HCT116 (cell line): Measurements from ENCODE around the gene ZNF593. TPM values are rescaled to one million over a fixed set of nuclear protein-coding genes. Genes with fewer than 3 reads are reported as not detected.

Source experiments
- ATAC-seq: fragments of 200-7000 bp; cut with Tn5 transposase; 2 replicates; pipeline ENCODE4 v1.9.1; 2020; ENCODE audit warnings: mild to moderate bottlenecking, moderate library complexity
- BruUV-seq: library from RNA; stranded (reverse); fragments of 400-500 nt; replicated peaks from 2 replicates; lab custom pipeline; 2021; lab: Mats Ljungman, UMichigan
- CTCF ChIA-PET: fragments of 300-600 bp; sonication (Branson Sonifier 250); formaldehyde crosslinking; loops from one replicate; lab custom pipeline; 2021; ENCODE audit warnings: antibody characterized with exemption; lab: Charles Lee
- POLR2A ChIA-PET: fragments of 300-600, 350-600 bp; sonication (Branson Sonifier 250); formaldehyde crosslinking; loops from one replicate; lab custom pipeline; 2021; ENCODE audit warnings: antibody characterized with exemption; lab: Charles Lee
- RAD21 ChIA-PET, 2 experiments: fragments of 300-600 bp; sonication (Branson Sonifier 250); formaldehyde crosslinking; loops; one replicate each; lab custom pipeline; 2023; ENCODE audit warnings: low total read pairs in 2 of 2; ENCODE audit not compliant: uncharacterized antibody in 2 of 2, unreplicated experiment in 2 of 2, low non-redundant PET in 1 of 2; lab: Charles Lee
- DNase-seq: peaks from one replicate; pipeline ENCODE4 v3.0.0-alpha.2; 2010; ENCODE audit warnings: low read depth, low spot score
- H2AFZ ChIP-seq: fragments of 200-600 bp; shearing (Covaris generic), sonication (generic); 2 replicates; pipeline ENCODE4 v1.6.1; 2017; ENCODE audit warnings: low read depth, mixed run types, mixed read lengths, antibody characterized with exemption, low read length; ENCODE audit not compliant: poor library complexity, severe bottlenecking
- H3K27ac ChIP-seq: 2 replicates; pipeline ENCODE4 v1.5.1; 2012; ENCODE audit warnings: low read depth, low read length
- H3K27me3 ChIP-seq: fragments of 200-600 bp; sonication (generic); 2 replicates; pipeline ENCODE4 v1.6.1; 2016; ENCODE audit warnings: mixed run types, low read length, mixed read lengths; ENCODE audit not compliant: insufficient read depth
- H3K36me3 ChIP-seq, 2 experiments: fragments of 200-500 bp in 1 of 2; fragments of 200-600 bp in 1 of 2; sonication (Bioruptor generic) in 1 of 2; sonication (generic) in 1 of 2; 2 replicates each; pipeline versions ENCODE4 v1.5.1 to v1.6.1; 2014 to 2016; ENCODE audit warnings: low read length in 2 of 2, inconsistent platforms in 1 of 2, mixed read lengths in 1 of 2, mixed run types in 1 of 2; ENCODE audit not compliant: insufficient read depth in 2 of 2, control insufficient read depth in 1 of 2
- H3K4me1 ChIP-seq, 2 experiments: fragments of 200-600 bp in 1 of 2; sonication (generic) in 1 of 2; 2 replicates each; pipeline versions ENCODE4 v1.5.1 to v1.6.1; 2012 to 2017; ENCODE audit warnings: low read length in 2 of 2, inconsistent platforms in 1 of 2, mild to moderate bottlenecking in 1 of 2, mixed read lengths in 1 of 2, mixed run types in 1 of 2, moderate library complexity in 1 of 2; ENCODE audit not compliant: insufficient read depth in 2 of 2, control insufficient read depth in 1 of 2
- H3K4me2 ChIP-seq: fragments of 200-600 bp; sonication (generic); 2 replicates; pipeline ENCODE4 v1.6.1; 2017; ENCODE audit warnings: mixed run types, low read length, mixed read lengths
- H3K4me3 ChIP-seq, 2 experiments: fragments of 200-600 bp in 1 of 2; sonication (generic) in 1 of 2; replicated peaks in 1 of 2; 2 replicates each; pipeline ENCODE4 v1.5.1; 2011 to 2016; ENCODE audit warnings: low read length in 2 of 2, control low read depth in 1 of 2, low read depth in 1 of 2, mild to moderate bottlenecking in 1 of 2, mixed read lengths in 1 of 2, mixed run types in 1 of 2
- H3K79me2 ChIP-seq: fragments of 200-600 bp; sonication (generic); 2 replicates; pipeline ENCODE4 v1.6.1; 2017; ENCODE audit warnings: mild to moderate bottlenecking, mixed run types, low read length, moderate library complexity, mixed read lengths; ENCODE audit not compliant: insufficient read depth
- H3K9ac ChIP-seq: fragments of 200-600 bp; sonication (generic); 2 replicates; pipeline ENCODE4 v1.6.1; 2016; ENCODE audit warnings: low read length, mixed read lengths
- H3K9me2 ChIP-seq: fragments of 200-600 bp; sonication (generic), shearing (Covaris generic); 2 replicates; pipeline ENCODE4 v1.6.1; 2017; ENCODE audit warnings: mixed run types, mild to moderate bottlenecking, moderate library complexity; ENCODE audit not compliant: insufficient read depth
- H3K9me3 ChIP-seq, 2 experiments: fragments of 200-500 bp in 1 of 2; fragments of 200-600 bp in 1 of 2; sonication (Bioruptor generic) in 1 of 2; sonication (generic) in 1 of 2; 2 replicates each; pipeline ENCODE4 v1.6.1; 2014 to 2017; ENCODE audit warnings: low read length in 2 of 2, mixed read lengths in 2 of 2, inconsistent platforms in 1 of 2, low read depth in 1 of 2, mild to moderate bottlenecking in 1 of 2, mixed run types in 1 of 2, moderate library complexity in 1 of 2; ENCODE audit not compliant: control insufficient read depth in 1 of 2, insufficient read depth in 1 of 2
- H4K20me1 ChIP-seq: fragments of 200-600 bp; sonication (generic), shearing (Covaris generic); 2 replicates; pipeline ENCODE4 v1.6.1; 2017; ENCODE audit warnings: mixed run types, mild to moderate bottlenecking, moderate library complexity; ENCODE audit not compliant: insufficient read depth
- CBX3 ChIP-seq: IDR thresholded peaks from 2 replicates; pipeline ENCODE4 v1.6.1; 2012; ENCODE audit warnings: low read depth
- CEBPB ChIP-seq: IDR thresholded peaks from 2 replicates; pipeline ENCODE4 v1.6.1; 2012; ENCODE audit warnings: low read depth
- EGR1 ChIP-seq: IDR thresholded peaks from 2 replicates; pipeline ENCODE4 v1.6.1; 2012; ENCODE audit warnings: low read depth
- ELF1 ChIP-seq: IDR thresholded peaks from 2 replicates; pipeline ENCODE4 v1.6.1; 2012; ENCODE audit warnings: low read depth, borderline replicate concordance
- EZH2 ChIP-seq: fragments of 200-600 bp; sonication (generic); IDR thresholded peaks from 2 replicates; pipeline ENCODE4 v1.6.1; 2017; ENCODE audit warnings: antibody characterized with exemption, mixed run types
- EZH2phosphoT487 ChIP-seq: fragments of 200-600 bp; IDR thresholded peaks from 2 replicates; pipeline ENCODE4 v1.6.1; 2018; ENCODE audit warnings: antibody characterized with exemption, borderline replicate concordance
- JUND ChIP-seq: IDR thresholded peaks from 2 replicates; pipeline ENCODE4 v1.6.1; 2012
- MAX ChIP-seq: IDR thresholded peaks from 2 replicates; pipeline ENCODE4 v1.6.1; 2012
- POLR2A ChIP-seq: IDR thresholded peaks from 2 replicates; pipeline ENCODE4 v1.7.0; 2011; ENCODE audit warnings: borderline replicate concordance; ENCODE audit not compliant: insufficient read depth, insufficient read length; ENCODE audit errors: extremely low read depth
- POLR2AphosphoS5 ChIP-seq: IDR thresholded peaks from 2 replicates; pipeline ENCODE4 v1.6.1; 2011; ENCODE audit warnings: mild to moderate bottlenecking, low read depth, low read length, moderate library complexity
- RAD21 ChIP-seq: IDR thresholded peaks from 2 replicates; pipeline ENCODE4 v1.6.1; 2012; ENCODE audit warnings: low read depth, mild to moderate bottlenecking
- SIN3A ChIP-seq: IDR thresholded peaks from 2 replicates; pipeline ENCODE4 v1.6.1; 2012; ENCODE audit warnings: low read depth
- SP1 ChIP-seq: IDR thresholded peaks from 2 replicates; pipeline ENCODE4 v1.6.1; 2012; ENCODE audit warnings: low read depth
- SRF ChIP-seq: IDR thresholded peaks from 2 replicates; pipeline ENCODE4 v1.6.1; 2012; ENCODE audit warnings: low read depth
- TCF7L2 ChIP-seq: IDR thresholded peaks from 2 replicates; pipeline ENCODE4 v1.7.0; 2011; ENCODE audit warnings: borderline replicate concordance, inconsistent platforms; ENCODE audit not compliant: insufficient read depth, insufficient read length; ENCODE audit errors: extremely low read depth
- ZFX ChIP-seq: fragments of 450-650 bp; IDR thresholded peaks from 2 replicates; pipeline ENCODE4 v1.6.1; 2017
- intact Hi-C: fragments of 100-400 bp; cut with micrococcal nuclease; formaldehyde crosslinking; loops from 2 replicates; pipeline ENCODE4 v1.10.0; 2022
- total RNA-seq: library from RNA; stranded (reverse); gene quantifications from one replicate; pipeline ENCODE4 v1.2.1, GENCODE V29; 2021; ENCODE audit not compliant: unreplicated experiment
- TF ChIP-seq, protein P1 (sequence below), 3 experiments: fragments of 200-600 bp in 1 of 3; sonication (generic) in 1 of 3; IDR thresholded peaks in 2 of 3; conservative IDR thresholded peaks in 1 of 3; 2 replicates each; pipeline ENCODE4 v1.5.1; 2012 to 2017; ENCODE audit warnings: low read depth in 2 of 3, low read length in 2 of 3, antibody characterized with exemption in 1 of 3, borderline replicate concordance in 1 of 3, control low read depth in 1 of 3, mild to moderate bottlenecking in 1 of 3, mixed read lengths in 1 of 3, mixed run types in 1 of 3, moderate library complexity in 1 of 3; ENCODE audit not compliant: insufficient read depth in 1 of 3
- TF ChIP-seq, protein P2 (sequence below): IDR thresholded peaks from 2 replicates; pipeline ENCODE4 v1.6.1; 2012; ENCODE audit warnings: low read depth
- TF ChIP-seq, protein P3 (sequence below): IDR thresholded peaks from 2 replicates; pipeline ENCODE4 v1.6.1; 2011; ENCODE audit warnings: mild to moderate bottlenecking, low read length, moderate library complexity; ENCODE audit not compliant: insufficient replicate concordance; ENCODE audit errors: extremely low read depth

Gene ZNF593
- total RNA-seq, 1 experiment from 2014 or later, result 62.4 TPM

GRCh38 chr1:26125382-26125781 lies 44.3 kb upstream of the ZNF593 start:
- Histone ChIP-seq H3K9me3 (no peaks in the 10 kb centered on the region), H3K36me3 (no peaks in the 10 kb centered on the region), H4K20me1 (peaks cover 3% of the 10 kb centered on the region; the same call in 1 of the 2 replicates), H3K9ac (no peak overlapping the region), H3K4me3 (no peak overlapping the region), H2AFZ (no peak overlapping the region), H3K79me2 (peaks cover 4% of the 10 kb centered on the region; the same call in 1 of the 2 replicates), H3K4me1 (peaks cover 13 to 44% of the 10 kb centered on the region in 2 experiments), H3K27me3 (no peaks in the 10 kb centered on the region), H3K27ac (no peak overlapping the region), H3K9me2 (no peaks in the 10 kb centered on the region), H3K4me2 (no peak overlapping the region)
- ATAC-seq (no peak), DNase-seq (no peak)
- no TSS peak for BruUV-seq
- TF ChIP-seq POLR2A (no peak), ZFX (no peak), EZH2phosphoT487 (no peak), EGR1 (no peak), CBX3 (no peak), JUND (no peak), SIN3A (no peak), CEBPB (no peak), TCF7L2 (no peak), EZH2 (no peak), ELF1 (no peak), MAX (no peak), RAD21 (no peak), SRF (no peak), POLR2AphosphoS5 (no peak), SP1 (no peak)
- TF ChIP-seq, protein P1, sequence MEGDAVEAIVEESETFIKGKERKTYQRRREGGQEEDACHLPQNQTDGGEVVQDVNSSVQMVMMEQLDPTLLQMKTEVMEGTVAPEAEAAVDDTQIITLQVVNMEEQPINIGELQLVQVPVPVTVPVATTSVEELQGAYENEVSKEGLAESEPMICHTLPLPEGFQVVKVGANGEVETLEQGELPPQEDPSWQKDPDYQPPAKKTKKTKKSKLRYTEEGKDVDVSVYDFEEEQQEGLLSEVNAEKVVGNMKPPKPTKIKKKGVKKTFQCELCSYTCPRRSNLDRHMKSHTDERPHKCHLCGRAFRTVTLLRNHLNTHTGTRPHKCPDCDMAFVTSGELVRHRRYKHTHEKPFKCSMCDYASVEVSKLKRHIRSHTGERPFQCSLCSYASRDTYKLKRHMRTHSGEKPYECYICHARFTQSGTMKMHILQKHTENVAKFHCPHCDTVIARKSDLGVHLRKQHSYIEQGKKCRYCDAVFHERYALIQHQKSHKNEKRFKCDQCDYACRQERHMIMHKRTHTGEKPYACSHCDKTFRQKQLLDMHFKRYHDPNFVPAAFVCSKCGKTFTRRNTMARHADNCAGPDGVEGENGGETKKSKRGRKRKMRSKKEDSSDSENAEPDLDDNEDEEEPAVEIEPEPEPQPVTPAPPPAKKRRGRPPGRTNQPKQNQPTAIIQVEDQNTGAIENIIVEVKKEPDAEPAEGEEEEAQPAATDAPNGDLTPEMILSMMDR (IDR thresholded peaks at IDR 0.05 in 2 of 3, conservative IDR thresholded peaks at IDR 0.05 in 1 of 3; ENCODE audit: borderline replicate concordance in 1 of 3, insufficient read depth in 1 of 3, low read depth in 2 of 3, low read length in 2 of 3), result no peak
- TF ChIP-seq, protein P2, sequence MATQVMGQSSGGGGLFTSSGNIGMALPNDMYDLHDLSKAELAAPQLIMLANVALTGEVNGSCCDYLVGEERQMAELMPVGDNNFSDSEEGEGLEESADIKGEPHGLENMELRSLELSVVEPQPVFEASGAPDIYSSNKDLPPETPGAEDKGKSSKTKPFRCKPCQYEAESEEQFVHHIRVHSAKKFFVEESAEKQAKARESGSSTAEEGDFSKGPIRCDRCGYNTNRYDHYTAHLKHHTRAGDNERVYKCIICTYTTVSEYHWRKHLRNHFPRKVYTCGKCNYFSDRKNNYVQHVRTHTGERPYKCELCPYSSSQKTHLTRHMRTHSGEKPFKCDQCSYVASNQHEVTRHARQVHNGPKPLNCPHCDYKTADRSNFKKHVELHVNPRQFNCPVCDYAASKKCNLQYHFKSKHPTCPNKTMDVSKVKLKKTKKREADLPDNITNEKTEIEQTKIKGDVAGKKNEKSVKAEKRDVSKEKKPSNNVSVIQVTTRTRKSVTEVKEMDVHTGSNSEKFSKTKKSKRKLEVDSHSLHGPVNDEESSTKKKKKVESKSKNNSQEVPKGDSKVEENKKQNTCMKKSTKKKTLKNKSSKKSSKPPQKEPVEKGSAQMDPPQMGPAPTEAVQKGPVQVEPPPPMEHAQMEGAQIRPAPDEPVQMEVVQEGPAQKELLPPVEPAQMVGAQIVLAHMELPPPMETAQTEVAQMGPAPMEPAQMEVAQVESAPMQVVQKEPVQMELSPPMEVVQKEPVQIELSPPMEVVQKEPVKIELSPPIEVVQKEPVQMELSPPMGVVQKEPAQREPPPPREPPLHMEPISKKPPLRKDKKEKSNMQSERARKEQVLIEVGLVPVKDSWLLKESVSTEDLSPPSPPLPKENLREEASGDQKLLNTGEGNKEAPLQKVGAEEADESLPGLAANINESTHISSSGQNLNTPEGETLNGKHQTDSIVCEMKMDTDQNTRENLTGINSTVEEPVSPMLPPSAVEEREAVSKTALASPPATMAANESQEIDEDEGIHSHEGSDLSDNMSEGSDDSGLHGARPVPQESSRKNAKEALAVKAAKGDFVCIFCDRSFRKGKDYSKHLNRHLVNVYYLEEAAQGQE, result no peak
- TF ChIP-seq, protein P3, sequence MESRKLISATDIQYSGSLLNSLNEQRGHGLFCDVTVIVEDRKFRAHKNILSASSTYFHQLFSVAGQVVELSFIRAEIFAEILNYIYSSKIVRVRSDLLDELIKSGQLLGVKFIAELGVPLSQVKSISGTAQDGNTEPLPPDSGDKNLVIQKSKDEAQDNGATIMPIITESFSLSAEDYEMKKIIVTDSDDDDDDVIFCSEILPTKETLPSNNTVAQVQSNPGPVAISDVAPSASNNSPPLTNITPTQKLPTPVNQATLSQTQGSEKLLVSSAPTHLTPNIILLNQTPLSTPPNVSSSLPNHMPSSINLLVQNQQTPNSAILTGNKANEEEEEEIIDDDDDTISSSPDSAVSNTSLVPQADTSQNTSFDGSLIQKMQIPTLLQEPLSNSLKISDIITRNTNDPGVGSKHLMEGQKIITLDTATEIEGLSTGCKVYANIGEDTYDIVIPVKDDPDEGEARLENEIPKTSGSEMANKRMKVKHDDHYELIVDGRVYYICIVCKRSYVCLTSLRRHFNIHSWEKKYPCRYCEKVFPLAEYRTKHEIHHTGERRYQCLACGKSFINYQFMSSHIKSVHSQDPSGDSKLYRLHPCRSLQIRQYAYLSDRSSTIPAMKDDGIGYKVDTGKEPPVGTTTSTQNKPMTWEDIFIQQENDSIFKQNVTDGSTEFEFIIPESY, result no peak
- RAD21 ChIA-PET, result no interaction called here
- CTCF ChIA-PET, result interaction anchor here (2.0 kb wide), 1 partner anchor 109 kb away, joined by 6 read pairs; the partner anchor contains the start of gene CEP85
- POLR2A ChIA-PET, result no interaction called here
- intact Hi-C loops, result no loop called here
